Mucosa of descending colon (tissue), 3 donors: ENCODE measurements around the gene ADCY10. TPM values are rescaled to one million over a fixed set of nuclear protein-coding genes. Genes with fewer than 3 reads are reported as not detected.

Experiments used
- ATAC-seq: fragments of 200-7000 bp; cut with Tn5 transposase; one replicate; pipeline ENCODE4 v1.9.1; 2020; ENCODE audit warnings: mild to moderate bottlenecking, moderate library complexity
- DNase-seq, 3 donors: peaks; one replicate each; pipeline ENCODE4 v3.0.0-alpha.2; 2020
- H3K36me3 ChIP-seq: fragments of 200-600 bp; one replicate; pipeline ENCODE4 v1.8.0; 2021; ENCODE audit warnings: low read depth, mild to moderate bottlenecking
- H3K4me1 ChIP-seq: fragments of 200-600 bp; one replicate; pipeline ENCODE4 v1.8.0; 2021; ENCODE audit warnings: low read depth, mild to moderate bottlenecking
- H3K4me3 ChIP-seq: fragments of 200-600 bp; one replicate; pipeline ENCODE4 v1.8.0; 2021; ENCODE audit warnings: mild to moderate bottlenecking
- H3K9me3 ChIP-seq: fragments of 200-600 bp; one replicate; pipeline ENCODE4 v1.8.0; 2021; ENCODE audit warnings: mild to moderate bottlenecking
- CTCF ChIP-seq: fragments of 200-600 bp; IDR thresholded peaks from one replicate; pipeline ENCODE4 v1.8.0; 2022; ENCODE audit warnings: antibody characterized with exemption, mild to moderate bottlenecking
- intact Hi-C, 2 donors: fragments of 100-400 bp; cut with DNase I in 1 of 2; cut with micrococcal nuclease in 1 of 2; formaldehyde crosslinking; loops; one replicate each; pipeline versions ENCODE4 v1.11.0 to v1.11.1; 2022; cut with DNase I, micrococcal nuclease
- total RNA-seq, 3 donors: library from RNA; stranded (reverse); fragmentation: NEBNext Ultra II Directional in 2 of 3; extraction: Animal tissue kit (Norgen Biotek cat#: 25700) in 2 of 3; gene quantifications; one replicate each; pipeline versions ENCODE4 v1.2.1 to v1.2.4, GENCODE V29; 2021 to 2023
- donor health status: DM: no; HTN: no; CAD: no; lungs with moderate emphysema.
- donor health status: DM: no; HTN: no; CAD: no.
- donor health status: DM: no; HTN: yes; CAD: no.

The ADCY10 gene
- total RNA-seq, 3 donors from 2014 or later, result 0.07 to 0.49 (median 0.28) TPM

GRCh38 chr1:167943541-167943940 is 29.6 kb upstream of the ADCY10 start:
- no peak for TF ChIP-seq CTCF
- ATAC-seq, result no peak
- intact Hi-C loops, result no loop called here

GRCh38 chr1:167940264-167940663 is 26.3 kb upstream of the ADCY10 start:
- Histone ChIP-seq H3K4me1 (peaks cover 18% of the 10 kb centered on the region), H3K36me3 (no peaks in the 10 kb centered on the region), H3K9me3 (no peaks in the 10 kb centered on the region), H3K4me3 (no peak overlapping the region)
- ATAC-seq (no peak), DNase-seq (no peak)
- no peak for TF ChIP-seq CTCF
- intact Hi-C loops, result no loop called here

More at GRCh38 chr1:167943541-167943940, 29.6 kb upstream of the ADCY10 start:
- no peak for DNase-seq
- H3K4me1 ChIP-seq, result peaks cover 30% of the 10 kb centered on the region
- no peak overlapping the region for H3K4me3 ChIP-seq
- no peaks in the 10 kb centered on the region for H3K9me3 ChIP-seq
- no peaks in the 10 kb centered on the region for H3K36me3 ChIP-seq

GRCh38 chr1:167938080-167938636 is 24.2 kb upstream of the ADCY10 start:
- Histone ChIP-seq H3K4me3 (no peak overlapping the region), H3K4me1 (peaks cover 22% of the 10 kb centered on the region), H3K36me3 (no peaks in the 10 kb centered on the region), H3K9me3 (no peaks in the 10 kb centered on the region)
- ATAC-seq (no peak), DNase-seq (no peak)
- TF ChIP-seq CTCF, result no peak
- intact Hi-C loops, result no loop called here

GRCh38 chr1:167937709-167938010 is 23.7 kb upstream of the ADCY10 start:
- no peak for ATAC-seq

GRCh38 chr1:167936930-167937708 is 23.2 kb upstream of the ADCY10 start, which contains the start of gene MPC2:
Gene MPC2 (minus strand): TSS chr1:167937072. CDS start chr1:167935841, 1,231 bp downstream.
- intact Hi-C loops, result no loop called here
- no peak for TF ChIP-seq CTCF
- Histone ChIP-seq H3K4me1 (peaks cover 28% of the 10 kb centered on the region), H3K4me3 (peak within 1 kb of the TSS; percentile 97), H3K9me3 (no peaks in the 10 kb centered on the region), H3K36me3 (no peaks in the 10 kb centered on the region)
- ATAC-seq (peak; percentile 11), DNase-seq (peak; percentile 79 to 85 (median 83))

More at GRCh38 chr1:167937709-167938010, 23.7 kb upstream of the ADCY10 start:
- Histone ChIP-seq H3K4me1 (peaks cover 24% of the 10 kb centered on the region), H3K9me3 (no peaks in the 10 kb centered on the region), H3K36me3 (no peaks in the 10 kb centered on the region), H3K4me3 (peak overlapping the region; percentile 97)
- no peak for DNase-seq
- no peak for TF ChIP-seq CTCF
- intact Hi-C loops, result no loop called here
